HG03066 (cell line): ENCODE measurements around the gene NDUFAF8.

ENCODE experiments used
- ATAC-seq: cut with Tn5 transposase; IDR thresholded peaks from one replicate; pipeline ENCODE4 v1.9.1; 2021; ENCODE audit warnings: low read depth; ENCODE audit not compliant: unreplicated experiment

The NDUFAF8 gene

DNA sequence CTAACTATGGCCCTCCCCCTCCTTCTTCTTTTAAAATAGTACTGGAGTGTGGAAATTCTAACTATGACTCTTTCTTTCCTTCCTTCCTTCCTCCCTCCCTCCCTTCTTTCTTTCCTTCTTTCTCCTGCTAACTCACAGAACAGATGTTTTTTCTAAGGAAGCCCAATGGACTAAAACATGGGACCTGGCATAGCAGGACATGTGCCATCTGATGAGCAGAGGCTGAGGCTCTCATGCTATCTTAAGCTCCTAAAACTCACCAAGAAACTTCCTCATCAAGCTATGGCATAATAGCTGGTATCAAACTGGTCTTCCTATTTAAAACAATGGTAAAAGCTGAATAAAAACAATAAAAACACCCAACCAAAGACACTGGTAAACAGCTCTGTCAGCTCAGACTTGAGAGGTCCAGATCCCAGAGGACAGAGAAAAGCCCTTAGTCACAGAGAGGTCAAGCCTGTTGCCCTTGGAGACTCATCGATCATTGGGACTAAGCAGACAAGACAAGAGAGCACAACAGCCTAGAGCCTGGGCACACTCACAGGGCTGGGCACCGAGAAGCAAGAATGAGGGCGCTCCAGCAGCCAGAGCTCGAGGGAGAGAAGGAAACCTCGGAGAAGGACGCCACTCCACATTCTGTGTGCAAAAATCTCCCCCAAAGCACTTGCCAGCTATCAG lies 28.4 kb downstream of the NDUFAF8 start:
- no peak for ATAC-seq

DNA sequence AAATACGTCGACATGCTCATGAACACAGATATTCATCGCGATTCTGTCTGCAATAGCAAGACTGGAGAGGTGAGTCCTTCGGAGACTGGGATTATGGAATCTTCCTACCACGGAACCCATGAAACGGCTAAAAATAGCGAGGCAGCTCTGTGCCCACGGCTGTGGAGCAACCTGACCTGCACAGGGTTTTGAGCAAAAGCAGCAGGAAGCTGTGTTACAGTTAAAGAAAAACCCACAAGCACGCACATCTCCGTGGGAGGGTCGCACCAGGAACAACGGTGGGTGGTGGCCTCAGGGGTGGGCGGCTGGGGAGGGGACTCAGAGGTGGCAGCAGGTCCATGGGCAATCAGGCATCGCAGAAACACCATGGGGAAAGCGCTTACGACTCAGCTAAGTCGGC lies 31.2 kb downstream of the NDUFAF8 start:
- no peak for ATAC-seq

DNA sequence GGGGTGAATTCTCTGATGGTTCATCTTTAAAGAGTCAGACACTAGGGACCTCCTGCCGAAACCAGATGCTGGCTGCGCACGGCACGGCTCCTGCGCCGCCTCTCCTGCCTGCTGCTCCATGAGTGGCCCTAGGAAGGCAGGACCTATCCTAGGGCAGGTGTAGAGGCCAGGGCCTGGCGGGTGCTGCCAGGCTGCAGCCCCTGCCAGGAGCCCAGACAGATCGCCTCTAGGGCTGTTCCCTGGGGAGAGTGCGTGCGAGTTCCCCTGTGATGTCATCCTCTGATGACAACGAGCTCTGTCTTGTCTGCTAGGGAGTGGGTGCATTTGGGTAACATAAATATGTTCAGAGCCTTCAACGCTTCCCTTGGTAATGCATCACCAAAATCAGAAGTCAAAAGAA lies 32.1 kb downstream of the NDUFAF8 start:
- no peak for ATAC-seq

DNA sequence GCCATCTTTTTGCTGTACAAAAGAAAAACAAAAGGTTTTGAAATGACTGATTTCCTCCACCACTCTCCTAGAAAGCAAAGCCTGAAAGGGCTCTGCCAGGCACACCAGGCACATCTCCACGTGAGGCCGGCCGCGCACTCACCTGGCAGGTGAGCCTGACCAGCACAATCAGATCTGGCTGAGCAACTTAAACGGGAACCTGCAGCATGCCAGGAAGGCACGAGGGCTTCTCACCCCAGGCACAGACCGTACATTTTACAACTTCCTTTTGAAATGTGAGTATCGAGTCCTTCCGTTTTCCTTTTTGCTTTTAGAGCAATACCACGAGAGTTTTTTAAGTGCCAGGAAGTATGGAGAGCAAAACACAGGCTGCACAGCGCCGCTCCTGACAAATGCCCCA lies 33.5 kb downstream of the NDUFAF8 start:
- no peak for ATAC-seq

DNA sequence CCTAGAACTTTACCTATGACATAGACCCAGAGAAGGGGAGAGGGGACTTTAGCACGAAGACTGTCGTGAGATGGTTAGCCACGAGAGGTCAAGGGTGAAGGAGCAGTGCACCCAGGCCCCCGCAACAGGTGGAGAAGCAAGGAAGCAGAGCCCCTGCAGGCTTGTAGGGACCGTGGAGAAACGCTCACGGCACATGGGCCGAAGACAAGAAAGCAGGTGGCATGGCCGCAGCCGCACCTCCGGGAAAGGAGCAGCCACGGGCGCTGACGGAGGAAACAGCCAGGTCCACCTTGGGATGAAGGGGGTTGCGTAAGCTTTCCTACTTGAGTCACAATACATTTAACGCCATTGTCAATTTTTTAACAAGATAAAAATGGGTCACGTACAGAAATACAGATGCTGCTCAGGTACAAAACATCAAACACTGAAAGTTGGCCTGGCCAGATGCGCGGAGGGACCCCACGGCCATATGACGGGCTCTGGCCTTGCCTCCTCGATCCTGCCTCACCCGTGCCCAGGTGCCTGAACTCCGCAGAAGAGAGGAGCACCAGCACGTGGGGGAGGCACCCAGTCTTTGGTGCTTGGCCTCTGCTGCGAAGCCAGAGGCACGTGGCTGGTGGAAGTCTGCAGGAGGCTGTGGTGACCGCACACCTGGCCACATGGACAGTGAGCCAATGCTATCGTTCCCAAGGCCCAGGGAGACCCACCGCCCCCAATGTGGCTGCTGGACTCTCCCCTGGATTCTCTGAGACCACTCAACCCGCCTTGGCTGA lies 34.8 kb downstream of the NDUFAF8 start:
- no peak for ATAC-seq

DNA sequence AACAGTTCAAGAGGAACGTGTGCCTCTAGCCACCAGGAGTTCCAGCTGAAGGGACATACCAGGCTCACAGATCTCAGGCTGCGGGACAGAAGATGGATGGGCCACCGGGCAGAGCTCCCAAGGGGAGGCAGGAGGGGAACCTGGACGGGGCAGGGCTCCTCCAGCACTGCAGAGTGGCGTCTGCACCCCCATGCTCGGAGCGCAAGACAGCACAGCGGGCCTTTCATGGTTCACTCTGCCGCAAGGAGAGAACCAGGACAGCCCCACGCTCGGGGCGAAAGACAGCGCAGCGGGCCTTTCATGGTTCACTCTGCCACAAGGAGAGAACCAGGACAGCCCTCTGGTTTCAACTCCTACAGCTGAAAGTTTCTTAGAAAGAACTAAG lies 35.3 kb downstream of the NDUFAF8 start:
- no peak for ATAC-seq

DNA sequence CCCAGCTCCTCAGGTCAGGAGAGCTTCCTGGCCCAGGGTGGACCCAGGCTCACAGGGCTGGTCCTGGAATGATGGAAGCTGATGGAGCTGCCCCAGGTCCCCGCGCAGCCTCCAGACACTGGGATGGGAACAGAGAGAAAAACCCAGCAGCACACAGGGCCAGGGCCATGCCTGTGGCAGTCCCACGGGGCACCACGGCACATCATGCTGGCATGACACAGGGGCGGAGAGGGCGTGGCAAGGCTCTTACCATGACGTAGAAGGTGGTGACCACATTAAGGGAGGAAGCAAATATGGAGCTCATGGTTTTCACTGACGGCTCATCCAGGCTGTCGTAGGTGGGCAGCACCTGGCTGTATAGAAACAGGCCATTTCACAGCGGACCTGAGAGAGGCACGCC lies 37.7 kb downstream of the NDUFAF8 start:
- ATAC-seq = no peak

DNA sequence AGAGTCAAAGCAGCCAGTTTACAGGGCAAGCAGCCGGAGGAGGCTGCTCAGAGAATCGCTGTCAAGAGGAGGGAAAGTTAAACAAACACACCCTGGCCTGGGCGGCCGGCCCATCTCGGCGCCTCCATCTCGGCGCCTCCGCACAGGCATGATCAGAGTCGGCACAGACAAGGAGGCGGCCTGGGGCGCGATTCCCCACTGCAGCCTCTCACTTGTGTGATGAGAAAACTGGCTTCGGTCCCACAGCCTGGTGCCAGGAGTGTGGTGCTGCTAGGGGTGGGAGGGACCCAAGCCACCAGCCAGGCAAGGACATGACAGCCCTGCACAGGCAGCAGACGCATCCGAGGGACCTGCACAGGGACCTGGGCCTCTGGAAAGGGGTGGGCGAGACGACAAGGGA lies 38.3 kb downstream of the NDUFAF8 start:
- ATAC-seq = no peak

DNA sequence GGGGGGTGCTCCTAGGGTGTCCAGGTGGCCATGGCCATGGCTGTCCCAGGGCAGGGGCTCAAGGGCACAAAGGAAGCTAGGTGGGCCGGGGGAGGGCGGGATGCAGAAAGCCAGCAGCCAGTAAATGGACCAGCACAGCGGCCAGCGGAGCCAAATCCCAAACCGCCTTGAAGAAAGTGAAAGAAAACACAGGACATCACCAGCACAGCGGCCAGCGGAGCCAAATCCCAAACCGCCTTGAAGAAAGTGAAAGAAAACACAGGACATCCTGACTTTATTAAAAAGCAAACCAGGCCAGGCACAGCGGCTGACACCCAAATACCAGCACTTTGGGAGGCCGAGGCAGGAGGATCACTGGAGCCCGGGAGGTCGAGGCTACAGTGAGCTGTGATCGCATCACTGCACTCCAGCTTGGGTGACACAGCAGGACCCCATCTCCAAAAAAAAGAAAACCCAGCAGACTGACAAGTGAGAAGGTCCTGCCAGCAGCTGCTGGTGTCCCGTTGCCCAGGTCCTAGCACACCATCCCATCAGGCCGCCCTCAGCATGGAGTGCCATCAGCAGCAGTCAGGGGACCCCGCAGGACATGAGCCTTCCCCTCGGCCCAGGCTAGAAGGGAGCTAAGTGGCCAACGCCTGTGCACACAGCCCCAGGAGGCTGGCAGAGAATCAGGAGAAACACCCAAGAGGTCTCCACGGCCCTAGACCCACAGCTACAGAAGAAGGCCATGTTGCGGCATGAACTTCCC lies 39.0 kb downstream of the NDUFAF8 start:
- ATAC-seq = no peak

DNA sequence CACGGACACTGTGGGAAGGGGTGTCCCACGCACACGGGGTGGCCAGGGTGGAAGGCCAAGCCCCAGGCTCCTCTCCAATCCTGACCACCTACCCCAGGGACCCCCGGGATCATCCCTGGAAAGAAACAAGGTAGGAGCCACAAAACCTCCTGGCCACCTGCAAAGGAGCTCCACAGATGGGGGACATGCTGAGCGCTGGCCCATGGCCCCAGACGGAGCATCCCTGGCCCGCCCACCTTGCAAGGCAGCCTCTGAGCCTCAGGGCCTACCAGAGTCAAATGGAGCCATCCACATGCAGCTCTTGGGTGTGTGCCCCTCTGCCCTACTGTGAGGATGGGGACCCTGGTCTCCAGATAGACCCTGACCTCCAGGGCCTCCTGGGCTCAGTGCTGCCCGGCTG lies 39.7 kb downstream of the NDUFAF8 start:
- no peak for ATAC-seq

DNA sequence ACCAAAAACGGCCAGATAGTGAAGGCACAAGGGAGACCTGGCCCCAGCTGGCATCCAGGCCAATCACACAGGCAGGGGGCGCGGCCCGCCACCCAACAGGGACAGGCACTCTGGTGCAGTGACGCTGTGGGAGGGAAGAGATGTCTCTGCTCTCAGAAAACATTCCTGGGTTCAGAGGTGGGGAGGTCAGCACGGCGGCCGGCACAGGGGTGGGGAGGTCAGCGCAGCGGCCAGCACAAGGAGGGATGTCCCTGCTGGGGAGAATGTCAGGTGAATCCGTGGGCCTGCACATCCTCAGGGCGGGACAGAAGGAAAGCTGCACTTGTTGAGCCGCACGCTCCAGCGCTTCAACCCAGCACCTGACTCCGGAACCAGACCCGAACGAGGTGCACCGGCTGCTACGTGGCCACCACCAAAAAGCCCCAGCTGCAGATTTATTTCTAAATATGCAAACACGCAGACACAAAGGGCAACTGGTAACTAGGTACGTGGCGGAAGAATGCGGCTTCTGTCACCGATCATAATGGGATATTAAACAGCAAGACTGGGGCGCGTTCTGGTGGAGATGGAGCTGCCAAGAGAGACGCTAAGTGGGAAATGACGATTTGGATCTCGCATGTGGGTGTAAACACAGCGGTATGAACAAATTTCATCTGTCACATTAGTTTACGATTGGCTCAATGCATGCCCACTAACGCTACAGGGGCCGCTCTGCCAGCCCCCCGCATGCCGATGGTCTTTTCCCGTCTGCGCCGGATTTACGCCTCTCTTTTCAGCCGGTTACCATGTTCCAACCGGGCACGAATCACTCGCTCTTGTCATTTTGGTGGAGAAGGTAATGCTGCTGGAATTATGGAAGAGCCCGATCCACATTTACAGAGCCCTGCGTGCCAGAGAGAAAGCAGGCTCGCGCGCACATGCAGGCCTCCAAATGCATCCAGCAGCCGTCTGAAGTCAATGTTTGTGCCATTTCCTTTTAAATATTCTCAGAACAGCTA lies 40.5 kb downstream of the NDUFAF8 start:
- no peak for ATAC-seq

DNA sequence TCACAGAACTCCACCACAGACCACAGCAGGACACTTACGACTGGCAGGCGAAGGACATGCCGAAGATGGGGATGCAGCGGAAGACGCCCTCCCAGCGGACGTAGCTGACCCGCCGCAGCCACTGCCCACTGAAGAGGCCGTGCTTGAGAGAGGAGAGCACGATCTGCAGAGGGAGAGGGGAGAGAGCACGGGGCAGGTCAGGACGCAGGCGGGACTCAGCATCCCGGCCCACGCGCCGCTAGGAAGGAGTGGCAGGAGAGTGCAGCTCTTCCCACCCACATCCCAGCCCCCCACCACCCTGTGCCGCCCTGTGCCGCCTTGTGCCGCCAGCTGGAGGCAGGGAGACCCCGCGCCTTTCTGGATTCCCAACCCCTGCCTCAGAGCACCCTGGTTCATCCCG lies 41.5 kb downstream of the NDUFAF8 start:
- ATAC-seq = no peak

DNA sequence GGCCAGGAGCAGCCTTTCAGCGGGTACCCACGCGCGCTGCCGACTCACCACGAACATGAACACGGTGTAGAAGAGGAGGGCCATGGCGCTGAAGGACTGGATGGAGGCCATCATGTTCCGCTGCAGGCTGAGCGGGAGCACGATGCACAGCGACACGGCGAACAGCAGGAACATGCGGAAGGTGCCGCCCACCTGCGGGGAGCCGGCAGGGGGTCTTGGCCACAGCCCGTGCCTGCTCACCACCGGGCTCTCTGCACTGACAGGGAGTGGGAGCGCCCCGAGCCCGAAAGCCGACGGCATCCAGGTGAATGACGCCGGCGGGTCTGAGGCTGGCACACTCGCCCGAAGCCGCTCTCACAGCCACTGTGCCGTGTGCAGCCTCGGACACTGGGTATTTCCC lies 43.0 kb downstream of the NDUFAF8 start:
- no peak for ATAC-seq

DNA sequence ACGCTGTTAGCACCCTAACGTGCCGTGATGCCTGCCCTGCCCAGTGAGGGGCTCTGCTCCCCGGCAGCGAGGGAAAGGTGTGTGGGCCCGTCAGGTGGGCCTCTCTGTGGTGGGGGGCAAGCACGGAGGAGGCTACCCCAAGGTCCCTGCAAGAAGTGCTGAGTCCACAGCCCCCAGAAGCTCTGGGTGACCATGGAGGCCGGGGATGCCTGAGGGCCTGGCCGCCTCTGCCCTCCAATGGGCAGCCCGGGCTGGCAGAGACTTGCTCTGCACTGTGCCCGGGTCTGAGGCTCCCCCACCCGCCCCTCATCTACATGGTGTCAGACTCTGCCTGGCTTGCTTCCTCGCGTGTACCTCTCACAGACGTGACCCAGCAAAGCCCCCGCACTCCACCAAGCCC lies 43.8 kb downstream of the NDUFAF8 start:
- no peak for ATAC-seq

DNA sequence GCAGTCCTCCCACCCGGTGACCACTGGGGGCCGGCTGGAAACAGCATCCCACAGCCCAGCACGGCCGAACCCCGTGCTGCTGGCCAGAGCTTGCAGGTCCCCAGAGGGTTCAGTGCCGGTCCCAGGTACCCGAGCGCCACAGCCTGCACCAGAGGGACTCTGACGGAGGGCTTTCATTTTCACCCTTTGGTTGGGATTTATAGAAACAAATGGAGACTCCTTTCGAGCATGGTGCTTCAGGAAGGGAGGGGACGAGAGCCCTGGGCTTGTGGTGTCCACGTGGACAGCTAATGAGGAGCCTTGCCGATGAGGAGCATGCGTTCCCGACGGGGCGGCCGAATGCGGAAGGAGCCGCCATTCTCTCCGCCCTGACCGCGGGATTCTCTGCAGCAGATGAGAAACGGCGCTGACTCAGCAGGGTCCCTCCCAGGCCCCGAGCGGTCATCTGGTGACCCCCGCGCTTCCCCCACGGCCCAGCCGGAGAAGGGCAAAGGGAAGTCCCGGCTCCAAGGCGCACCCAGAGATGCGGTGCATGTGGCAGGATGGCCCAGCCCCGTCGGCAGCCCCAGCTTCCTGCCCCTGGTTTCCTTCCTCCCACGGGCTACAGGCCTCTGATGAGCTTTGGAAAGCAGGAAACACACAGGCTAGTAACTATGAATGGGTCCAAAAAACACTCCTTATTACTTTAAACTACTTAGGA lies 46.2 kb downstream of the NDUFAF8 start:
- ATAC-seq = no peak

DNA sequence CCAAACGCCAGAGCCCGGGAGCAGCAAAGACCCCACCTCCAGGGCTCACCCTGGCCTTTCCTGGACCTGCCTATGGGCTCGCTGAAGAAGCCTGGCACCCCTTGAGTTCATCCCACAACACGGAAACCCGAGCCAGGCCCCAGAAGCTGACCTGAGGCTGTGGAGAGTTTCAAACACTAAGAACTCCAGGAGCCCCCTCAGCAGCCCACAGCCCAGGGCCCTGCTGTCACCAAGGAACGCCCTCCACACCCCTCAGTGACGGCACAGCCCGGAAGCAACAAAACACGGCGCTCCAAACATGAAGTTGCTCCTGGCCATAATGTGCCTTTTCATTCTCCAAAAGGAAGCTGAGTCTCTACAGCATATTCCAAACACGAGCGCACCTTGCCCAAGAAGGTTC lies 46.8 kb downstream of the NDUFAF8 start:
- no peak for ATAC-seq

DNA sequence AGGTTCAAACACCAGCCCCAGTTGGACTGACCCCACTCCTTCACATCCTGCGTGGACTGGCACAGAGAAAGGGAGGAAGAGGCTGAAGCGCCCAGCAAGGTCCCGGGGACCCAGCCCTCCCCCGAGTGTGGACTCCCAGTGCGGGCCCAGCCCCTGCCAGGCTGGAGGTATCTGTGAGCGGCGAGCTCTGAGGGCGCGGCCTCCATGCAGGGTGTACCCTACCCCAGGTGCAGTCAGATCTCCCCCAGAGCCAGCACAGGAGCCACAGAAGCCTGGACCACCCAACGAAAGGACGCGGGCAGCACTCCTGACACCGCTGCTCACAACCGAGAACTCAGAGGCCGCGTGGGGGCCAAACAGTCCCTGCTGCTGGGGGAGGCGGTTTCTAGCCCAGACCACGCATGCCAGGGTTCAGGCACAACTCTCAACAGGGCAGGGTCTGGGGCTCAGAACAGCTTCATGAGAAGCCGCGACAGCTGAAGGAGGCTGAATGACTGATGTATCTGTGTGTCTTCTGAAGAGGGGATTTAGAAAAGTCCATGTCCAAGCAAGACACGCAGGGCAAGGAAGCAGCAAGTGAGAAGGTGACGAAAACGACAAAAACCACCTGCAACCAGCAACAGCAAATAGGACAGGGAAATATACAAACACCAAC lies 47.5 kb downstream of the NDUFAF8 start:
- ATAC-seq = no peak

DNA sequence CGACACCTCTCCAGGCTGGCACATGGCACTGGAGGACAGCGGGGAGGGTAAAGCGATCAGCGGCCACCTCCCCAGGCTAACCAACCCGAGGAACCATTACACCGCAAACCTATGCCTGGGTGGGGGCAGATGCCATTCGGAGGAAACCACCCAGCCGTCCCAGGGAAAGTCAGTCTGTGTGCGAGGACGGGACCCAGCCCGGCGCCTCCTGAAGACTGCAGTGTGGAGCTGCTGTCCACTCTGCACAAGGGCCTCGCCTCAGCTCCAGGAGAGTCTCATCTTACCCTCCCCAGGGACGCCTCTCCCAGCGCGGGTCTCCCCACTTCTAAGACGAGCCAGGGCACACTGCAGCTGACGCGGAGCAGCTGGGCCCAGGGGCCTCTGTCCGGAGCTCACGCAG lies 48.0 kb downstream of the NDUFAF8 start:
- ATAC-seq = no peak

DNA sequence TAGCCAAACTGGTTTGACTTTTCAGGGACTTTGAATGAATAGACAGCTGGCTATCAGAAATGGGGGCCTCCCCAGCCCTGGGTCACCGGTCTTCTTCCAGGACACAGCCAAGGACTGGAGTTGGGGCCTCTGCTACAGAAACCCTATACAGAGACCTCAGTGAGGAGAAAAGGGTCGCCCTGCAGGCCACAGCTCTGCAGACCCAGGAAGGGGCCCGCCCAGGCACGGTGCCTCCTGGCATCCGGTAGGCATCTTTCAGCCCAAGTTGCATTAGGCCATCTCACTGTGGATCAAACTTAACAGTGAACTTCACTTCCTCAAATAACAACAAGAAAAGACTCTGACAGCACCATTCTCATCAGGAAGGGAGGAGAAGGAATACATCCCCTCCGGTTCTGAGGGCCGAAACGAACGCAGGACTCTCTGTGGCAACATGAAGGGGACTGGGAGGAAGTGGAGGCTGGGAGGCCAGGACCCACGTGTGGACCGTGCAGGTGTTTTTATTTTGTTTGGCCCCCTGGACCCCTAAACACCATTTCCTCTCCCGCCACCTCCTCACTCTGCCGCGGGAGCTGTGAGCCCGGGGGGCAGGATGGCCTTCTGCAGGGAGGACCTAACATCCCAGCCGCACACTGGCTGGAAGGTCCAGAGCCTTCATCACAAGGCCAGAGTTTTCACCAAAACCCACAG lies 48.8 kb downstream of the NDUFAF8 start:
- ATAC-seq = no peak
